ENCODE results near the gene MT1X. TPM values are rescaled to one million over a fixed set of nuclear protein-coding genes. Genes with fewer than 3 reads are reported as not detected.
A peak's percentile ranks its signal among the peaks of the same experiment; 100 is the strongest.

The MT1X gene
- total RNA-seq, 1 donor from 2014 or later = 85.9 TPM

DNA sequence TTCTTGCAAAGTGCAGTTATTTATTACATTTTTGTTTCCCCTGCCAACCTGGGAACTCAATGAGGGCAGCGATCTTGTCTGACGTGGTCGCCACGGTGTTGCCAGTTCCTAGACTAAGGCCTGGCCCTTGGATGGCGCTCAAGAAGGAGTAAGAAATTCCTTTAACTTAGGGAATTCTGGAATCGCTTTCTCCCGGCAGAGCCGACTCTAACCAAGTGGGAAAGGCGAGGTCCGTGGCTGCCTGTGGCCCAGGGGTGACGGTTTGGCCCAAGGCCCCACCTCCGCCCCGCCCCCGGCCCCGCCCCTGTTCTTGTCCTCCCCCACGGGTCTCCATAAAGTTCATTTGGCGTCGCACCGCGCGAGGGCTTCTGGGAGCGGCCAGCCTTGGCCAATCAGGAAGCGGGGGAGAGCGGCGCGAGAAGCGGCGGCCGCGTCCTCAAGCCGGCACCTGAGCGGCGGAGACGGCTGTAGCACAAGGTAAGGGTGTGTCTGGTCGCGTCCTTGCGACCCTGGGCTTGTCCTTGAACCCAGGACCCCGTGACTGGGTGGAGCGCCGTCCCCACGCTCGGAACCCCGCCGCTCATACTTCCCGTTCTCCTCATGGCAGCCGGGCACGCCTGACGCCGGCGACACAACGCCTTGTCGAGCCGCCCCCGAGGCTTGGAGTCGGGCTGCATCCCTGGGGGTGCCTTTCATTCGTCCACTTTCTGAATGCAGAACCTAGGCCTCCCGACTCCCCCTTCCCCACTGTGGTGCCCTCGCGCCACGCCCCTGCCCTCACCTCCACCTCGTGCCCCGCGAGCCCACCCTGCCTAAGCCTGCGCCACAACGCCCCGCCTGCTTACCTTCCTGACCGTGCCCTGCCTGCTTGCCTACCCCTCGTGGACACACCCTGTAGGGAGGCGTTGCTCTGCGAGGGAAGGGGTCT, 47.7 kb downstream of the MT1X start, which contains the start of gene NUP93:
TSS of gene NUP93 (plus strand) at position 395 of the 928 bp plus-strand sequence. CDS start 18,119 bp downstream, outside the sequence.
- intact Hi-C loops (cut with micrococcal nuclease) = no loop called here
- DNase-seq = peak; percentile 96
- ATAC-seq = peak; percentile 99

DNA sequence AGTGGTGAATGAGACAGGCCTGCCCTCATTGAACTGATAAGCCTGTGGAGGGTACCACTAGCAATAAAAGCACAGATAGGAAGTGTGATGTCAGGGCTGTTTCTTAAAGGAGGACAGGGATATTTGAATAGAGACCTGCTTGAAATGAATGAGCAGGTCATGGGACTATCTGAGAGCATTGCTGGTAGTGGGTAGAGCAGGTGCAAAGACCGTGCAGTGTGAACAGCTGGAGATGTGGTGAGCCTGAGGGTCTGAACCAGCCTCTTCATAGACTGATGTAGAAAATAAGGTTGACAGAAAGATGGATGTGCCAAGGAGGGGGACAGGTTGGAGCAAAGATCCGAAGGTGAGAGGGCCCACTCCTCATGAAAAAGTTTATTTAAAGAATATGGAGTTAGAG, 50.1 kb downstream of the MT1X start:
- DNase-seq (no peak), ATAC-seq (no peak)
- intact Hi-C loops (cut with micrococcal nuclease) = no loop called here

DNA sequence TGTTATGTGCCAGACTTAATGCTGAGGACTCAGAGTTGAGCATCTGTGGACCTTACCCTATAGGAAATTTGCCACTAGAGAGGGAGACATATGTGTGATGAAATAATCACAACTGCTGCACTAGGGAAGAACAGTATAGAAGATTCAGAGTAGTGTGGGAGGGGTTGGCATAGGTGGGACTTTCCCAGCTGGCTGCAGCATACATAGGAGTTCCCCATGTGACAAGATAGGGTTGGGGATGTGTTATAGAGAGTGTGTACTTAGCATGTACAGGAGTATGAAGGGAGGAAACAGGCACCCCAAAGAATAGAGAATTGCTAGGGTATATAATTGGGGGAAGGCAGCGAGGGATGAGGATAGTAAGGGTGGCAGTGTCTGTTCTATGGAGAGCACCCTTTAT, 50.6 kb downstream of the MT1X start:
- ATAC-seq (no peak), DNase-seq (no peak)
- intact Hi-C loops (cut with micrococcal nuclease) = no loop called here

Other genes starting within 250 kb of the MT1X start
- gene NUDT21, start 231.1 kb upstream of the MT1X start, total RNA-seq = 66.3 TPM
- 27.1 TPM for gene OGFOD1, start 230.9 kb upstream of the MT1X start, total RNA-seq
- gene BBS2, start 162.4 kb upstream of the MT1X start, total RNA-seq = 45.0 TPM
- not detected for gene MT4, start 117.4 kb upstream of the MT1X start, total RNA-seq
- gene MT3, start 92.9 kb upstream of the MT1X start, total RNA-seq = 3.8 TPM
- 86.3 TPM for gene MT2A, start 73.9 kb upstream of the MT1X start, total RNA-seq
- gene MT1E, start 56.7 kb upstream of the MT1X start, total RNA-seq = 123 TPM
- 6.8 TPM for gene MT1M, start 49.8 kb upstream of the MT1X start, total RNA-seq
- 2.3 TPM for gene MT1A, start 43.8 kb upstream of the MT1X start, total RNA-seq
- gene MT1B, start 30.6 kb upstream of the MT1X start, total RNA-seq = not detected
- 3.0 TPM for gene MT1F, start 24.5 kb upstream of the MT1X start, total RNA-seq
- gene MT1G, start 14.4 kb upstream of the MT1X start, total RNA-seq = not detected
- not detected for gene MT1H, start 12.7 kb upstream of the MT1X start, total RNA-seq
- 26.2 TPM for gene NUP93, start 47.7 kb downstream of the MT1X start, total RNA-seq
- gene SLC12A3, start 182.7 kb downstream of the MT1X start, total RNA-seq = not detected
- gene HERPUD1, start 249.7 kb downstream of the MT1X start, total RNA-seq = 129 TPM